ENCODE data around the gene XG.

XG gene

GRCh38 chrX:2823795-2824386 lies 72.1 kb downstream of the XG start:
- no peak for DNase-seq

- DNase-seq = no peak
Measured at GRCh38 chrX:2824886-2825285, 73.0 kb downstream of the XG start.

GRCh38 chrX:2828344-2828958 lies 76.6 kb downstream of the XG start, which contains the start of gene GYG2:
GYG2 (plus strand) TSS chrX:2828930; CDS start chrX:2830189, 1,259 bp downstream.
- no peak for DNase-seq

GRCh38 chrX:2828959-2829411 lies 77.1 kb downstream of the XG start:
- DNase-seq = no peak

- DNase-seq = no peak
Measured at GRCh38 chrX:2829469-2830246, 77.8 kb downstream of the XG start.

GRCh38 chrX:2831471-2832228 lies 79.8 kb downstream of the XG start:
- no peak for DNase-seq

GRCh38 chrX:2837961-2838360 lies 86.1 kb downstream of the XG start:
- DNase-seq = no peak

GRCh38 chrX:2840961-2841360 lies 89.1 kb downstream of the XG start:
- DNase-seq = no peak

GRCh38 chrX:2841537-2841936 lies 89.7 kb downstream of the XG start:
- no peak for DNase-seq

- DNase-seq = no peak
Measured at GRCh38 chrX:2846992-2847391, 95.2 kb downstream of the XG start.

- DNase-seq = no peak
Measured at GRCh38 chrX:2848871-2849301, 97.0 kb downstream of the XG start.

GRCh38 chrX:2854918-2855317 lies 103.1 kb downstream of the XG start:
- no peak for DNase-seq

GRCh38 chrX:2855761-2856160 lies 103.9 kb downstream of the XG start:
- no peak for DNase-seq

- DNase-seq = no peak
Measured at GRCh38 chrX:2857566-2857965, 105.7 kb downstream of the XG start.

- no peak for DNase-seq
Measured at GRCh38 chrX:2859197-2859797, 107.5 kb downstream of the XG start.

GRCh38 chrX:2862404-2862803 lies 110.6 kb downstream of the XG start:
- DNase-seq = no peak

GRCh38 chrX:2863646-2864045 lies 111.8 kb downstream of the XG start:
- no peak for DNase-seq
